CD4-positive, alpha-beta T cell treated with Interleukin-6 for 4 hours (primary cell): ENCODE data around the gene TPD52L1.
A peak's percentile ranks its signal among the peaks of the same experiment; 100 is the strongest.
"Not testable (repeated sequence)": the region's sequence is repeated elsewhere in the genome, so short reads cannot be mapped to it uniquely, and the experiment has no call there.

ENCODE experiments used
- DNase-seq: peaks from one replicate; pipeline ENCODE4 v3.0.0-alpha.2; 2020; ENCODE audit warnings: mixed read lengths

Gene TPD52L1

DNA sequence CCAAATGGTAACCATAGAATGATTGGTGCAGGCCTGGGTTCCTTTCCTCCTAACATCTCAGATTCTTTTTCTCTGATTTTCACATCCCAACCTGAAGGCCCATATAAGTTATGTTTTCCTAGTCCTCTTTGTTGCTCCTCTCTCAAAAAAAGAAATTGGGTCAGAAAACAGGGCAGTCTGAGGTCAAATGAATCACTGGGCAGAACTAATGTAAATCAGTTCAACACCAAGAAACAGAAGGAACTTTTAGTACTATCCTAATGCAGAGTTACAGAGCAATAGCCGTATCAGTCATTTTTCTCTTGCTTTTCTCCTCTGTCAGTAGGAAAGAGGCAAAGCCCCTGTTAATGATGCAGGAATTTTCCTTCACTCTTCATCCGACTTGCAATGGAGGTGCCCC, 11.0 kb upstream of the TPD52L1 start:
- no peak for DNase-seq

- DNase-seq = no peak
These were observed 8.8 kb upstream of the TPD52L1 start for GRCh38 chr6:125144822-125145221.

- no peak for DNase-seq
These were observed 4.1 kb upstream of the TPD52L1 start for GRCh38 chr6:125149256-125150144.

DNA sequence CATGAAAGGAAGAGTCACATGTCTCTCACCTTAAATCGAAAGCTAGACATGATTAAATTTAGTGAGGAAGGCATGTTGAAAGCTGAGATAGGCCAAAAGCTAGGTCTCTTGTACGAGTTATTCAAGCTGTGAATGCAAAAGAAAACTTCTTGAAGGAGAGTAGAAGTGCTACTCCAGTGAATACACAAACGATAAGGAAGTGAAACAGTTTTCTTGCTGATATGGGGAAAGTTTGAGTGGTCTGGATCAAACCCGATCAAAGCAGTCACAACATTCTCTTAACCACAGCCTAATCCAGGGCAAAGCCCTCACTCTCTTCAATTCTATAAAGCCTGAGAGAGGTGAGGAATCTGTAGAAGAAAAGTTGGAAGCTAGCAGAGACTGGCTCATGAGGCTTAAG, 1.9 kb upstream of the TPD52L1 start:
- DNase-seq = no peak

GRCh38 chr6:125154118-125154760, 666 bp downstream of the TPD52L1 start:
- peak; percentile 2 for DNase-seq

DNA sequence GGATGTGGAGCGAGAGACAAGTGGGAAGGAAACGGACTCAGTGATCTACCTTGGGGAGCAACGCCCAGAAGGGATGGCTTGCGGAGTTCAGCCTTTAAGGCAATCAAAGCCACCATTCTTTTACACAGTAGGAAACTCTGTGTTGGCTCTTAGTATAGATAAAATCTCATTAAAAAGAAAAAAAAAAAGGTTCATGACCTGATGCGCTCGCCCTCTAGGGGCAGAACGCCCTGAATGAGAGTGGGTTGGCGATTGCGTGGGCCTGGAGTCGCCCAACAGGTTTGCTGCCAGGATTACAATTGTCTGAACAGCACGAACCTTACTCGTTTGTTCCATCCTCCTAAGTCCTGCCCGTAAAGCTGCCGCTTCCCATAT, 1.2 kb downstream of the TPD52L1 start:
- peak; percentile 15 for DNase-seq

- no peak for DNase-seq
These were observed 1.8 kb downstream of the TPD52L1 start for GRCh38 chr6:125155344-125155743.

GRCh38 chr6:125156496-125156895, 2.9 kb downstream of the TPD52L1 start:
- no peak for DNase-seq

GRCh38 chr6:125157280-125157679, 3.7 kb downstream of the TPD52L1 start:
- no peak for DNase-seq

- DNase-seq = no peak
These were observed 4.2 kb downstream of the TPD52L1 start for GRCh38 chr6:125157725-125158124.

- not testable (repeated sequence) for DNase-seq
These were observed 9.8 kb downstream of the TPD52L1 start for GRCh38 chr6:125163339-125163738.

GRCh38 chr6:125163811-125164210, 10.2 kb downstream of the TPD52L1 start:
- DNase-seq = no peak

DNA sequence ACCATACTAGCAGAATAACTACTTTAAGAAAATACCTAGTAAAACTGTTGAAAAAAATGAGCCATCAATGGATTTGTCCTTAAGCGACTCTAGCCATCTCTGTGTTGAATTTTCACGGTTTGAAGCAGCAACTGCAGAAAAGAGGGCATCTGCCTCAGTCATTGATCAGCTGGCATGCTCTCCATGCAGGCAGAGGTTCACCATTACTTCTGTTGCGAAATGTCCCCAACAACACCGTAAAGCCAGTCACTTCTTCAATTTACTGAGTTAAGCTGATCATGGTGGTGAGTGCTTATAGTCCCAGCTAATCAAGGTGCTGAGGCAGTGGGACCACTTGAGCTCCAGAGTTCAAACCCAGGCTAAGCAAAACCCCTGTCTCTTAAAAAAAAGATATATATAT, 11.1 kb downstream of the TPD52L1 start:
- no peak for DNase-seq

GRCh38 chr6:125165256-125165655, 11.7 kb downstream of the TPD52L1 start:
- DNase-seq = no peak

- no peak for DNase-seq
These were observed 12.2 kb downstream of the TPD52L1 start for GRCh38 chr6:125165776-125166175.

DNA sequence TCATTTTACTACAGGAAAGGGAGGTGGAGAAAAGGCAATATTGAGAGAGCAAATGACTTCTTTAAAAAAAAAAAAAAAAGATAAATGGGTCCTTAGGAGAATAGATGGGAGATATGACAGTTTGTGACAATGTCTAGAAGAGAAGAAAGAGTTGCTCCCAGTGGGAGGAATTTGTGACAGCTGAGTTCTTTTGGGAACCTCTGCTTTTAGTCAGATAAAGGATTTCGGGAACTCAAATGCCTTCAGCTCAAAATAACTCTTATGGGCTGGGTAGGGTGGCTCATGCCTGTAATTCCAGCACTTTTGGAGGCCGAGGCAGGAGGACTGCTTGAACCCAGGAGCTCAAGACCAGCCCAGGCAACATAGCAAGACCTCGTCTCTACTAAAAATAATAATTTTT, 13.1 kb downstream of the TPD52L1 start:
- no peak for DNase-seq

GRCh38 chr6:125167579-125167978, 14.0 kb downstream of the TPD52L1 start:
- no peak for DNase-seq

GRCh38 chr6:125169058-125169457, 15.5 kb downstream of the TPD52L1 start:
- DNase-seq = no peak

GRCh38 chr6:125169522-125169921, 15.9 kb downstream of the TPD52L1 start:
- DNase-seq = no peak

GRCh38 chr6:125170376-125170775, 16.8 kb downstream of the TPD52L1 start:
- DNase-seq = no peak

DNA sequence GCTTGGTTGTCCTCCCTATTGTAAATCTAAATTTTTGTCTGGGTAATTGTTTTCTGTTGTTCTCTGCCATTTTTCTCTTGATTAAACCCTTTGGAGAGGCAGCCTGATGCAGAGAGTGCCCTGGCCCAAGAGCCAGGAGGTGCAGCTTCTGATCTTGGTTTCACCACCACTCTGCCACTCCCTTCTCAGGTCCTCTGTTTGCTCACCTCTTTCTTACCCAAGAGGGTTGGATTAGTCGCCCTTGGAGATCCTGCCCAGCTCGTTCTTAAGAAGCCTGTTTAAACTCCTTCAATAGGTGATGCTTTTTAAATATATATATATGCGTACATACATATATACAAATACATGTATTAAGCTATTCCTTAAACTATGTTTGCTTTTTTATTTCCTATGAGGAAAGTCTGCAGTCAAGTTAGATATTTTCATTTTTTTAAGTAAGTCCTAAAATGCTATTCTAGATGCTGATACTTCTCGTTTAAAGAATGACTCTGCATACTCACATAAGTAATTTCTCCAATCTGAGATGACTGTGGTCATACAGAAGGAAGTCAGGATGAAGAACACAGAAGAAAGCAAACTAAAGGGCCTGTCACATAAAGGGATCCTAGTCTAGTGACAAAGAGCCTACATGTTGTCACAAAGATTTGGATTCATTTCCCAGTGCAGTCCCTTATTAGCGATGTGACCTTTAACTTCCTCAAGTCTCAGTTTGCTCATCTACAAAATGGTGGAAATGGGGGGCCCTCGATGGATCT, 19.9 kb downstream of the TPD52L1 start:
- DNase-seq = no peak

- DNase-seq = no peak
These were observed 21.1 kb downstream of the TPD52L1 start for GRCh38 chr6:125174626-125175025.

DNA sequence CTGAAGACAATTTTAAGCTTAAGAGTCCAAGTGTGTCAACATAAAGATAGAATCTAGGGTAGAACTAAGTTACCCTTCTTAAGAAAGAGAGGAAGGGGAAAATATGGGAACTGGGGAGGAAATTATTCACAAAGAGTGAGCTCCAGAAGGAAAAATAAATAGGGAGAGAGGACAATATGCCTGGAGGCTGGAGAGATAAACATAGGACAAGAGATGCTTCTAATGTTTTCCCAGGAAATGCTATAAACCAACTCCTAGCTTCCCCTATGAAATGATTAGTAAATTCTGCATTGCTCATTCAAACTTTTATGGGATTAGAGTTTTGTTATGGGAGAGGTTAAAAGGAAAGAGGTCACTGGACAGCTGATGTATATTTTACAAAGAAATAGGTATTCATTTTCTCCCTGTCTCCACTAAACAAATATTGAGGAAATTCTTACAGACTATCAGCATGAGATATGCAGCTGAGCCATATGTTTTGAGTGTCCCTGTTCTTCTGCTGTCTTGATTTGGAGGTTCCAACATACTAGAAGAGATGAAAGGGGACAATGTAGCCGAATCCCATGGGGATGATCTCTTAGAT, 22.0 kb downstream of the TPD52L1 start:
- DNase-seq = no peak
